GM18909 (cell line): ENCODE measurements around the gene FXN.
A peak's percentile ranks its signal among the peaks of the same experiment; 100 is the strongest.
"Not testable (repeated sequence)": the region's sequence is repeated elsewhere in the genome, so short reads cannot be mapped to it uniquely, and the experiment has no call there.

Experiments
- ATAC-seq: cut with Tn5 transposase; IDR thresholded peaks from one replicate; pipeline ENCODE4 v1.9.1; 2021; ENCODE audit warnings: mild to moderate bottlenecking; ENCODE audit not compliant: unreplicated experiment, poor library complexity

Gene FXN

DNA sequence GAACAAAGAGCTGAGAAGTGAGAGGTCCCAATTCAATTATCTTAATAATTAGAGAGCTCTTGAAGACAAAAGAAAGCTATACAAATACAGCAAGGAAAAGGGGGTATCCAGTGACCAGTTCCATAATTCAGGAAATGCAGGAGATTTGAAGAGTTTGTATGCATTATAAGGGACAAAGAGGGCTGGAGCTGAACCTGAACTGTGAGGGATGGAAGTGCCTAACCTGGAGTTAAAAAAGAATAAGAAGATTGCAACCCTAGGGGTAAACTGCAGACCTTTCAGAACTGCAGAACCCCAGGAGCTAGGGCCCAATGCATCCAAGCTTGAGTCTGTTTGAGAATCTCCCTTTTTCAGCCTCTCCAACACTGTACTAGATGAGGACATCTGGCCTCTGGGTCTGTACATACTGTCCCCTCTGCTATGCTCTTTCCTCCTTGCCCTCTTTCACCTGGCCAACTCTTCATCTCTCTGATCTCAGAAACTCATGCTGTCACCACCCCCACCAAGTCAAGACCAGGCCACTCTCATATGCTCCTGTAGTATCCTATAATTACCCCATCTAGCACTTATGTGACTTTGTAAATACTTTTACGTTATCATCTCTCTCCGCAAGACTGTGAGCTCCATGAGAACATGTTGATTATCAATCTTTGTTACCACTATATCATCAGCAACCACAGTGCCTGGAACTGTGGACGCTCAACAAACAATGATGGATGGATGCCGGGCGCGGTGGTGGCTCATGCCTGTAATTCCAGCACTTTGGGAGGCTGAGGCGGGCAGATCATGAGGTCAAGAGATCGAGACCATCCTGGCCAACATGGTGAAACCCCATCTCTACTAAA, 15.0 kb upstream of the FXN start:
- ATAC-seq = no peak

GRCh38 chr9:69023650-69024049, 11.9 kb upstream of the FXN start:
- no peak for ATAC-seq

- peak; percentile 77 for ATAC-seq
These were observed 8.0 kb upstream of the FXN start for GRCh38 chr9:69027355-69028097.

DNA sequence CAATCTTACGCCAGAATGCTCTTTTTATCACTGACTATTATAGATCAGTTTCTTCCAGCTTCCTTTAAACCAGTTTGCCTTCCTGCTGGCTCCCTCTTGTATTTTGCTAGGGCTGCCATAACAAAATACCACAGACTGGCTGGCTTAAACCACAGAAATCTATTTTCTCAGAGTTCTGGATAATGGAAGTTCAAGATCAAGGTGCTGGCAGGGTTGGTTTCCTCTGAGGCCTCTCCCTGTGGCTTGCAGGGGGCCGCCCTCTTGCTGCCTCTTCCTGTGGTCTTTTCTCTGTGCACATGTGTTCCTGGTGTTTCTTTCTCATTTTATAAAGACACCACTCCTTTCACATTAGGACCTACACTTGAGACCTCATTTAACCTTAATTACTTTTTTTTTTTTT, 6.8 kb upstream of the FXN start:
- no peak for ATAC-seq

DNA sequence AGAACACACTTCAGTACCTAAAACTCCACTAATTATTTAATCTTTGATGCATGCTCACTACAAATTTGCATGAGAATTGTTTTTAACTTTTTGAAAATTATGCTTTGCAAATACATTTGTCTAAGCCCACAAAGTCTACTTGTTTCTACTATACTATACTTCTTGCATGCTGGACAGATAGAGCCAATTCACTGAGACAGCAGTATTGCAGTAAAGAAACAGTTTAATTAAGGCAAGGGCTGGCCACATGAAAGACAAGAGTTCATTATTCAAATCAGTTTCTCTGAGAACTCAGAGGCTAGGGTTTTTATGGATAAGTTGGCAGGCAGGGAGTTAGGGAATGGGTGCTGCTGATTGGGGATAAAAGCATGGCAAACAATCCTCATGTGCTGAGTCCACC, 6.0 kb upstream of the FXN start:
- no peak for ATAC-seq

DNA sequence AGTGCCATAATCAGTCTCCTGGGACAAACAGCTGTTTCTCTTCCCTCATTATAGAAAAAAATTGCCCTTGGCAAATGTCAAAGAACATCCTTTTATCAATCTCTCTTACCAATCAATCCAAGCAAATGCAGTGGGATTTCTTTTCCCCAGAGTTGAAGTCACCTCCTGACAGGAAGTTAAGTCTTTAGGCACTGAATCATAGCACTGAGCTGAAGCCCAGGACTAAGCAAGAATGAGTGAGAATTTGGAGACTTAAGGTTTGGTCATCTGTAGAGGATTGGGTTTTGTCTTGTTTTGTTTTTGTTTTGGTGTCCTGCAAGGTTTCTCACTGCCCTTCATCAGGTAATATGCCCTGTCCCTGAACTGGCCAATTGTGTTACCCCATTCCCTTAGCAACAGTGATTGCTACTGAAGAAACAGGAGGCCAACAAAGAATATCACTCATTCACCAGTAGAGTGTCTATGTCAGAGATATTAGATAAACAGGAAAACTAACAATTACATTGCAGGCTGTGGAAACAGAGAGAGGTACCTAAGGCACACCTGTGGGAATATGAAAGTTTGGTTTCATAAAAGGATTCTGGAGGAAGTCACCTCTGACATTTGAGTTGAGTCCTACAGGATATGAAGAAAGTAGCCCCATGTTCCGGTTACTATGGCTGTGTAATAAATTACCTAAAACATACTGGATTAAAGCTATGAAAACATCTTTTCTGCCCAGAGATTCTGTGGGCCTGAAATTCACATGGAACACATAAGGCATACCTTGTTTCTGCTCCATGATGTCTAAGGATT, 4.5 kb upstream of the FXN start:
- no peak for ATAC-seq

- no peak for ATAC-seq
These were observed 1.5 kb upstream of the FXN start for GRCh38 chr9:69034071-69034470.

DNA sequence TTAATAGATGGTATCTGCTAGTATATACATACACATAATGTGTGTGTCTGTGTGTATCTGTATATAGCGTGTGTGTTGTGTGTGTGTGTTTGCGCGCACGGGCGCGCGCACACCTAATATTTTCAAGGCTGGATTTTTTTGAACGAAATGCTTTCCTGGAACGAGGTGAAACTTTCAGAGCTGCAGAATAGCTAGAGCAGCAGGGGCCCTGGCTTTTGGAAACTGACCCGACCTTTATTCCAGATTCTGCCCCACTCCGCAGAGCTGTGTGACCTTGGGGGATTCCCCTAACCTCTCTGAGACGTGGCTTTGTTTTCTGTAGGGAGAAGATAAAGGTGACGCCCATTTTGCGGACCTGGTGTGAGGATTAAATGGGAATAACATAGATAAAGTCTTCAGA, 757 bp downstream of the FXN start:
- ATAC-seq = peak; percentile 29

DNA sequence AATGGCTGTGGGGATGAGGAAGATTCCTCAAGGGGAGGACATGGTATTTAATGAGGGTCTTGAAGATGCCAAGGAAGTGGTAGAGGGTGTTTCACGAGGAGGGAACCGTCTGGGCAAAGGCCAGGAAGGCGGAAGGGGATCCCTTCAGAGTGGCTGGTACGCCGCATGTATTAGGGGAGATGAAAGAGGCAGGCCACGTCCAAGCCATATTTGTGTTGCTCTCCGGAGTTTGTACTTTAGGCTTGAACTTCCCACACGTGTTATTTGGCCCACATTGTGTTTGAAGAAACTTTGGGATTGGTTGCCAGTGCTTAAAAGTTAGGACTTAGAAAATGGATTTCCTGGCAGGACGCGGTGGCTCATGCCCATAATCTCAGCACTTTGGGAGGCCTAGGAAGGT, 1.2 kb downstream of the FXN start:
- no peak for ATAC-seq

DNA sequence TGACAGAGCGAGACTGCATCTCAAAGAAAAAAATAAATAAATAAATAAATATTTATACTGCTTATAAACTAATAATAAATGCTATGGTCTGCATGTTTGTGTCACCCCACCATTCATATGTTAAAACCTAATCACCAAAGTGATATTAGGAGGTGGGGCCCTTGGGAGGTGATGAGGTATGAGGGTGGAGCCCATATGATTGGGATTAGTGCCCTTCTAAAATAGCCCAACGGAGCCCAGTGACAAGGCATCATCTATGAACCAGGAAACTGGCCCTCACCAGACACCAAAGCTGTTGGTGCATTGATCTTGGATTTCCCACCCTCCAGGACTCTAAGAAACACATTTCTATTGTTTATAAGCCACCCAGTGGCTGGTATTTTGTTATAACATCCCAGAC, 5.1 kb downstream of the FXN start:
- ATAC-seq = no peak

DNA sequence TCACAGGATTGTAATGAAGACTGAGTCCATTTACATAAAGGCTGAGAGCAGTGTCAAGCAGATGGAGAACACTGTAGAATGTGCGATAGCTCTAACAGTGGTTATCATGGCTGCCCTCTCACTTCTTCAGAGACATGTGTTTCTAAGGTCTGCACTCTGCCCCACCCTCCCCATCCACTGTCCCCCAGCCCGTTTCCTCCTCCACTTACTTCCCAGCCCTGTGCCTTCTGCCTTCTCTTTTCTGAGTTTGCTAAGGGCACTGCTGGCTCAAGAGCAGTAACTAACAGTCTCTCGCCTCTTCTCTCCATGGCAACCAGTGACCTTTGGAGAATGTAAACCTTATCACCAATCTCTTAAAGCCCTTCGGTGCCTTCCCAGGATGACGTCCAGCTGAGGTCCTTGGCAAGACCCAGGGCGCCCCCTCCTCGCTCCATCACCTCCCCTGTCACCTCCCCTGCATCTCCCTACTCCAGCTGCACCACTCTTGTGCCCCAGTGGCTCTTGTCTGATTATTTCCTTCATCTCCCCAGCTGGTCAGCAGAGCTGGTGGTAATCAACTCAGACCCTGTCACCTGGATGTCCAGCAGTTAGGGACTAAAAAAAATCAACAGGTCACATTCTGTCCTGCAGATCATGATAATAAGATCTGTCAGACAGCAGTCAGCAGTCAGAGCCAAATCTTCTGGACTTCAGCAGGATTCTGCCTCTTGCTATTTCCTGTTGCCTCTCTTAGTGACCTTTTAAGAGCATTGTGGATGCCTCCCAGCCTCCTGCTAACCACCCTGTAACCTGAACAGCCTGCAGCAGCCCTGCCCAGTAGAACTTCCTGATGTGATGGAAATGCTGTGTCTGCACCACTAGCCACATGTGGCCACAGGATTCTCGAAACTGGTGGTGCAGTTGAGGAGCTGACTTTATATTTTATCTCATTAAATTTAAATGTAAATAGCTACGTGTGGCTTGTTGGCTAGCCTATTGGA, 9.0 kb downstream of the FXN start:
- ATAC-seq = no peak

GRCh38 chr9:69045821-69046220, 10.3 kb downstream of the FXN start:
- no peak for ATAC-seq

DNA sequence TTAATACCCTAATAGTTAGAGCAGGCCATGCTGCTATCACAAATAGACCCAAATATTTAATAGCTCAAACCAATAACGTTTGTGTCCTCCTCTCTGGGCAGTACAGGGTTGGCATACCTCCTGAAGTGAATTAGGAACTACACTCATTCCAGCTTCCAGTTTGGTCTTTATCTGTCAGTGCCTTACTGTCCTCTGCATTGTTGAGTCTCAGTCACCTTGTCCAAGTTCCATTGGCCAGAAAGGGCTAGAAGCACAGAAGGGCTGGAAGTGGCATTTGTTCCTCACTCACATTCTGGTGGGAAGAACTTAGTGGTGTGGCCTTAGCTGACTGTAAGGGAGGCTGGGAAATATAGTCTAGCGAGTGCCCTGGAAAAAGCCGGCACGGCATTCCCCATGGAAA, 11.2 kb downstream of the FXN start:
- no peak for ATAC-seq

DNA sequence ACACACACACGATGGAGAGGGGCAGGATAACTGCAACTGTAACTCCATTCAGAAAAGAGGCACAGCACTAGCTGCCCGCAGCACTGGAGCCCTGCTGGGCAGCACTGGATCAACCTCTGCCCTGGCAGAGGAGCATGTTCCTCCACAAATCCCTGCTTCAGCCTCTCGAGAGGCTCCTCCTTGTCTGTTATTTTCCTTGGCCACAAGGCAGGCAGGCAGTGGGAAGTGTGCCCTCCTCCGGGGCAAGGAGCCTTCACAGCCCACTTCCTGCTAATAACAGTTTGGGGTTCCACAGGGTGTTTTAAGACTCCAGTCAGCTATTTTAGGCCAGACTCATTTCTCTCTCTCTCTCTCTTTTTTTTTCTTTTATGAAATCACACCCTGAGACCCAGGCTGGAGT, 11.8 kb downstream of the FXN start:
- no peak for ATAC-seq

- no peak for ATAC-seq
These were observed 13.5 kb downstream of the FXN start for GRCh38 chr9:69049094-69049493.

DNA sequence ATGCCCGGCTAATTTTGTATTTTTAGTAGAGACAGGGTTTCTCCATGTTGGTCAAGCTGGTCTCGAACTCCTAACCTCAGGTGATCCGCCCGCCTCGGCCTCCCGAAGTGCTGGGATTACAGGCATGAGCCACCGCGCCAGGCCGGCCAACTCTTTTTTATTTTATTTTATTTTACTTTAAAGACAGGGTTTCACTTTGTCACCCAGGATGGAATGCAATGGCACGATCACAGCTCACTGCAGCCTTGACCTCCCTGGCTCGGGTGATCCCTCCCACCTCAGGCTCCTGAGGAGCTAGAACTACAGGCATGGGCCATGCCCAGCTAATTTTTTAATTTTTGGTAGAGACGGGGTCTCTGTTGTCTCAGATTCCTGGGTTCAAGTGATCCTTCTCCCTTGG, 15.4 kb downstream of the FXN start:
- ATAC-seq = not testable (repeated sequence)

DNA sequence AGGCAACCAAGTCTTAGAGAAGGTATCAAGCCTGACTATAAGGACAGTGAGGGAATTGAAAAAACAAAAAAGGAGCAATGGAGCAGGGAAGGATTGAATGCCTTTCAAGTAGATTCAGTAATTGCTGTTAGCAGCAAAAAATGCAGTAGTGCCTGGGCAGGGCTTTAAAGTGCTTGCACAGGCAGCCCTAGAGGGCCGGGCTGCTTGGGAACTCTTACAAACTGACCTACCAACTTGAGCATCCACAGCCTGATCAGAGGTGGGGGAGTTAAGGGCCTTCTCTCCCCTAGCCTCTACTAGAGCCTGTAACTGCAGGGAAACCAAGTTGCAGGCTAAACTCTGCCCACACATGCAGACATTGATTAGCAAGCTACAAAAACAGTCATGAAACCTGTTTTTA, 19.4 kb downstream of the FXN start:
- no peak for ATAC-seq

- no peak for ATAC-seq
These were observed 20.8 kb downstream of the FXN start for GRCh38 chr9:69056191-69056815.

- no peak for ATAC-seq
These were observed 22.5 kb downstream of the FXN start for GRCh38 chr9:69058101-69058500.
